Breast epithelium (tissue), 4 donors: ENCODE results near the gene PLB1. TPM values are rescaled to one million over a fixed set of nuclear protein-coding genes. Genes with fewer than 3 reads are reported as not detected.

Source experiments
- DNase-seq, 2 donors: peaks; one replicate each; pipeline ENCODE4 v3.0.0-alpha.2; 2019; ENCODE audit warnings: low spot score in 2 of 2
- H3K27ac ChIP-seq, 2 donors: fragments of 200-600 bp; sonication (generic) in 1 of 2; one replicate each; pipeline ENCODE4 v1.5.1; 2016 to 2019; ENCODE audit warnings: mild to moderate bottlenecking in 1 of 2
- H3K27me3 ChIP-seq, 2 donors: fragments of 200-600 bp; sonication (generic) in 1 of 2; one replicate each; pipeline versions ENCODE4 v1.5.1 to v1.6.0; 2017 to 2019; ENCODE audit warnings: control low read depth in 1 of 2, mild to moderate bottlenecking in 1 of 2
- H3K36me3 ChIP-seq: fragments of 200-600 bp; one replicate; pipeline ENCODE4 v1.5.1; 2019
- H3K4me1 ChIP-seq, 2 donors: fragments of 200-600 bp; sonication (generic); one replicate each; pipeline ENCODE4 v1.5.1; 2016 to 2019; ENCODE audit warnings: control low read depth in 1 of 2
- H3K4me3 ChIP-seq, 3 donors: fragments of 200-600 bp; sonication (generic); 1 replicate in 2 of 3; 2 replicates in 1 of 3; pipeline ENCODE4 v1.5.1; 2016 to 2019; ENCODE audit warnings: mild to moderate bottlenecking in 3 of 3, moderate library complexity in 2 of 3
- H3K9me3 ChIP-seq, 2 donors: fragments of 200-600 bp; sonication (generic) in 1 of 2; one replicate each; pipeline ENCODE4 v1.5.1; 2016 to 2019; ENCODE audit warnings: control low read depth in 1 of 2
- CTCF ChIP-seq, 3 donors: fragments of 450-650 bp; IDR thresholded peaks; one replicate each; pipeline ENCODE4 v1.5.1; 2016 to 2017; ENCODE audit warnings: antibody characterized with exemption in 3 of 3, mild to moderate bottlenecking in 3 of 3, moderate library complexity in 3 of 3
- POLR2A ChIP-seq: fragments of 450-650 bp; IDR thresholded peaks from one replicate; pipeline ENCODE4 v1.6.1; 2016; ENCODE audit warnings: antibody characterized with exemption, mild to moderate bottlenecking, moderate library complexity
- POLR2AphosphoS5 ChIP-seq, 3 donors: sonication (generic); formaldehyde crosslinking; IDR thresholded peaks; one replicate each; pipeline ENCODE4 v1.6.1; 2017; ENCODE audit warnings: antibody characterized with exemption in 3 of 3
- intact Hi-C: fragments of 100-400 bp; cut with DNase I; formaldehyde crosslinking; loops from one replicate; pipeline ENCODE4 v1.15.1; 2023; ENCODE audit warnings: low total_unique reads
- total RNA-seq, 3 donors: library from RNA; depleted of rRNA; stranded (reverse); fragments of >200 nt; gene quantifications; one replicate each; pipeline ENCODE4 v1.1.0, GENCODE V29; 2016

Gene PLB1
- total RNA-seq, 3 donors from 2014 or later: 5.6 to 11.9 (median 8.8) TPM

GRCh38 chr2:28656937-28657615 lies 161.2 kb downstream of the PLB1 start:
- no peaks in the 10 kb centered on the region for H3K36me3 ChIP-seq
- TF ChIP-seq CTCF (IDR thresholded peaks at IDR 0.05): no peak
- TF ChIP-seq POLR2AphosphoS5 (IDR thresholded peaks at IDR 0.05): no peak
- TF ChIP-seq POLR2A: no peak
- intact Hi-C loops: no loop called here
- peaks cover 0 to 9% of the 10 kb centered on the region in 2 donors for H3K4me1 ChIP-seq
- DNase-seq: no peak
- no peaks in the 10 kb centered on the region for H3K9me3 ChIP-seq
- no peak overlapping the region for H3K4me3 ChIP-seq
- H3K27ac ChIP-seq: peak overlapping the region; percentile 62 to 82
- no peaks in the 10 kb centered on the region for H3K27me3 ChIP-seq

- Histone ChIP-seq H3K27me3 (no peaks in the 10 kb centered on the region), H3K36me3 (no peaks in the 10 kb centered on the region), H3K4me3 (no peak overlapping the region), H3K9me3 (no peaks in the 10 kb centered on the region), H3K27ac (no peak overlapping the region), H3K4me1 (peaks cover 0 to 10% of the 10 kb centered on the region in 2 donors)
- intact Hi-C loops: no loop called here
- no peak for DNase-seq
- no peak for TF ChIP-seq POLR2AphosphoS5 (IDR thresholded peaks at IDR 0.05)
- TF ChIP-seq POLR2A: no peak
- no peak for TF ChIP-seq CTCF (IDR thresholded peaks at IDR 0.05)
Observed at GRCh38 chr2:28658369-28658768, 162.5 kb downstream of the PLB1 start.

GRCh38 chr2:28659127-28659526 lies 163.3 kb downstream of the PLB1 start:
- Histone ChIP-seq H3K4me3 (no peak overlapping the region), H3K9me3 (no peaks in the 10 kb centered on the region), H3K27me3 (no peaks in the 10 kb centered on the region), H3K4me1 (peaks cover 0 to 15% of the 10 kb centered on the region in 2 donors), H3K27ac (no peak overlapping the region), H3K36me3 (no peaks in the 10 kb centered on the region)
- no peak for DNase-seq
- TF ChIP-seq POLR2AphosphoS5 (IDR thresholded peaks at IDR 0.05) (no peak), POLR2A (no peak), CTCF (IDR thresholded peaks at IDR 0.05) (no peak)
- intact Hi-C loops: no loop called here

GRCh38 chr2:28661589-28662001 lies 165.7 kb downstream of the PLB1 start:
- no peaks in the 10 kb centered on the region for H3K27me3 ChIP-seq

More at GRCh38 chr2:28661589-28662001, 165.7 kb downstream of the PLB1 start:
- TF ChIP-seq POLR2AphosphoS5 (IDR thresholded peaks at IDR 0.05) (peak in 1 of 3 donors; percentile 86), CTCF (IDR thresholded peaks at IDR 0.05) (no peak)
- Histone ChIP-seq H3K4me1 (peaks cover 0 to 19% of the 10 kb centered on the region in 2 donors), H3K9me3 (no peaks in the 10 kb centered on the region), H3K36me3 (no peaks in the 10 kb centered on the region), H3K27ac (peak overlapping the region; percentile 64 to 71), H3K4me3 (no peak overlapping the region)
- DNase-seq: peak in 1 of 2 donors; percentile 44
- intact Hi-C loops: no loop called here
